SK-N-SH (cell line): ENCODE measurements around the gene IPO9. TPM values are rescaled to one million over a fixed set of nuclear protein-coding genes. Genes with fewer than 3 reads are reported as not detected.

Experiments used
- CTCF ChIA-PET: fragments of 300-600, 350-600 bp; formaldehyde crosslinking; extraction: SDS; loops from one replicate; lab custom pipeline; 2021; lab: Yijun Ruan, JAX
- POLR2A ChIA-PET: fragments of 350-600 bp; sonication (Branson Sonifier 250); formaldehyde crosslinking; extraction: SDS; loops from one replicate; lab custom pipeline; 2020; ENCODE audit warnings: antibody characterized with exemption, inconsistent platforms; lab: Yijun Ruan, JAX
- DNase-seq: peaks from one replicate; pipeline ENCODE4 v3.0.0; 2012
- H2AFZ ChIP-seq: fragments of 200-600 bp; sonication (generic); 2 replicates; pipeline ENCODE4 v1.8.1; 2016; ENCODE audit warnings: antibody characterized with exemption, mild to moderate bottlenecking, low read depth
- H3F3A ChIP-seq: fragments of 200-600 bp; sonication (generic); replicated peaks from 2 replicates; pipeline ENCODE3; 2016; ENCODE audit warnings: antibody characterized with exemption, mild to moderate bottlenecking; ENCODE audit not compliant: insufficient read depth
- H3K27ac ChIP-seq, 2 experiments: fragments of 200-500 bp in 1 of 2; fragments of 200-600 bp in 1 of 2; sonication (Bioruptor generic) in 1 of 2; sonication (generic), shearing (Covaris generic) in 1 of 2; 2 replicates each; pipeline versions ENCODE4 v1.5.1 to v1.6.1; 2014 to 2016; ENCODE audit warnings: low read depth in 2 of 2, inconsistent platforms in 1 of 2, low read length in 1 of 2, mild to moderate bottlenecking in 1 of 2, mixed read lengths in 1 of 2
- H3K27me3 ChIP-seq: fragments of 200-600 bp; sonication (generic), shearing (Covaris generic); 2 replicates; pipeline ENCODE4 v1.6.1; 2016; ENCODE audit warnings: mixed run types; ENCODE audit not compliant: insufficient read depth
- H3K36me3 ChIP-seq, 2 experiments: fragments of 200-500 bp in 1 of 2; fragments of 200-600 bp in 1 of 2; sonication (Bioruptor generic) in 1 of 2; sonication (generic) in 1 of 2; replicated peaks in 1 of 2; 2 replicates each; pipeline versions ENCODE3 to v1.5.1; 2014 to 2016; ENCODE audit warnings: low read length in 1 of 2, mild to moderate bottlenecking in 1 of 2; ENCODE audit not compliant: insufficient read depth in 2 of 2, control insufficient read depth in 1 of 2
- H3K4me1 ChIP-seq, 2 experiments: fragments of 200-500 bp in 1 of 2; fragments of 200-600 bp in 1 of 2; sonication (Bioruptor generic) in 1 of 2; sonication (generic), shearing (Covaris generic) in 1 of 2; 2 replicates each; pipeline versions ENCODE4 v1.5.1 to v1.6.1; 2014 to 2016; ENCODE audit warnings: low read depth in 1 of 2, low read length in 1 of 2, mixed run types in 1 of 2; ENCODE audit not compliant: insufficient read depth in 2 of 2, control insufficient read depth in 1 of 2
- H3K4me2 ChIP-seq: fragments of 200-600 bp; sonication (generic), shearing (Covaris generic); 2 replicates; pipeline ENCODE4 v1.6.1; 2017; ENCODE audit warnings: mixed run types
- H3K4me3 ChIP-seq, 2 experiments: fragments of 200-500 bp in 1 of 2; fragments of 200-600 bp in 1 of 2; sonication (Bioruptor generic) in 1 of 2; sonication (generic), shearing (Covaris generic) in 1 of 2; 2 replicates each; pipeline versions ENCODE4 v1.5.1 to v1.8.1; 2014 to 2016; ENCODE audit warnings: low read depth in 2 of 2, inconsistent platforms in 1 of 2, low read length in 1 of 2, mild to moderate bottlenecking in 1 of 2, mixed read lengths in 1 of 2, moderate library complexity in 1 of 2
- H3K79me2 ChIP-seq: fragments of 200-600 bp; sonication (generic); 2 replicates; pipeline ENCODE4 v1.8.1; 2017; ENCODE audit warnings: mild to moderate bottlenecking; ENCODE audit not compliant: insufficient read depth
- H3K9ac ChIP-seq: fragments of 200-600 bp; sonication (generic); 2 replicates; pipeline ENCODE4 v1.6.1; 2017; ENCODE audit warnings: mixed run types
- H3K9me2 ChIP-seq: fragments of 200-600 bp; sonication (generic); 2 replicates; pipeline ENCODE4 v1.6.1; 2017; ENCODE audit warnings: mixed run types
- H3K9me3 ChIP-seq: fragments of 200-600 bp; sonication (generic); 2 replicates; pipeline ENCODE4 v1.6.1; 2017; ENCODE audit warnings: mixed run types, mild to moderate bottlenecking, moderate library complexity
- H4K20me1 ChIP-seq: fragments of 200-600 bp; sonication (generic); 2 replicates; pipeline ENCODE4 v1.6.1; 2017; ENCODE audit warnings: mild to moderate bottlenecking, mixed run types; ENCODE audit not compliant: insufficient read depth
- CHD2 ChIP-seq: fragments of 150-350 bp; IDR thresholded peaks from 2 replicates; pipeline ENCODE4 v1.6.1; 2018; ENCODE audit warnings: low read length; ENCODE audit not compliant: partially characterized antibody
- CTCF ChIP-seq: fragments of 200-600 bp; sonication (generic); IDR thresholded peaks from 2 replicates; pipeline ENCODE4 v1.6.1; 2017; ENCODE audit warnings: antibody characterized with exemption, mild to moderate bottlenecking, moderate library complexity
- ELF1 ChIP-seq: IDR thresholded peaks from 2 replicates; pipeline ENCODE4 v1.4.0; 2012
- EP300 ChIP-seq, 2 experiments: IDR thresholded peaks; 2 replicates each; pipeline versions ENCODE4 v1.4.0 to v1.6.1; 2012; ENCODE audit warnings: borderline replicate concordance in 1 of 2, low read depth in 1 of 2, low read length in 1 of 2
- GATA2 ChIP-seq: sonication (generic); formaldehyde crosslinking; IDR thresholded peaks from 2 replicates; pipeline ENCODE4 v1.5.0; 2020; ENCODE audit warnings: mild to moderate bottlenecking, missing genetic modification reagents
- IRF3 ChIP-seq: fragments of 150-350 bp; IDR thresholded peaks from 2 replicates; pipeline ENCODE4 v1.6.1; 2016; ENCODE audit warnings: mild to moderate bottlenecking, low read depth, low read length
- JUND ChIP-seq: IDR thresholded peaks from 2 replicates; pipeline ENCODE4 v1.4.0; 2012
- MAX ChIP-seq: IDR thresholded peaks from 2 replicates; pipeline ENCODE4 v1.4.0; 2012; ENCODE audit warnings: low read depth
- MEF2A ChIP-seq: IDR thresholded peaks from 2 replicates; pipeline ENCODE4 v1.4.0; 2012; ENCODE audit warnings: low read depth, borderline replicate concordance
- MXI1 ChIP-seq: IDR thresholded peaks from 2 replicates; pipeline ENCODE4 v1.6.1; 2012; ENCODE audit warnings: mild to moderate bottlenecking, low read depth, low read length, improper control_type of control experiment
- NFIC ChIP-seq: IDR thresholded peaks from 2 replicates; pipeline ENCODE4 v1.4.0; 2012; ENCODE audit warnings: borderline replicate concordance
- POLR2AphosphoS5 ChIP-seq: IDR thresholded peaks from 2 replicates; pipeline ENCODE4 v1.6.1; 2012; ENCODE audit warnings: low read depth, low read length
- RAD21 ChIP-seq: IDR thresholded peaks from 2 replicates; pipeline ENCODE4 v1.6.1; 2012; ENCODE audit warnings: mild to moderate bottlenecking, low read length
- RFX5 ChIP-seq: IDR thresholded peaks from 2 replicates; pipeline ENCODE4 v1.6.1; 2012; ENCODE audit warnings: mild to moderate bottlenecking, improper control_type of control experiment, low read length
- TAF1 ChIP-seq: IDR thresholded peaks from 2 replicates; pipeline ENCODE4 v1.6.1; 2012; ENCODE audit warnings: low read depth, mild to moderate bottlenecking, low read length, moderate library complexity, borderline replicate concordance
- TEAD4 ChIP-seq: IDR thresholded peaks from 2 replicates; pipeline ENCODE4 v1.4.0; 2012; ENCODE audit warnings: mild to moderate bottlenecking, borderline replicate concordance; ENCODE audit not compliant: insufficient read depth
- USF2 ChIP-seq: fragments of 150-350 bp; IDR thresholded peaks from 2 replicates; pipeline ENCODE4 v1.6.1; 2017; ENCODE audit warnings: antibody characterized with exemption, low read length, low read depth, borderline replicate concordance
- ZBTB33 ChIP-seq: IDR thresholded peaks from 2 replicates; pipeline ENCODE4 v1.4.0; 2012; ENCODE audit warnings: low read depth, borderline replicate concordance
- WGBS: methylation state at CpG from one replicate; pipeline ENCODE4 v1.1.6; 2017; ENCODE audit warnings: low lambda C conversion rate; 5-methylcytosine and 5-hydroxymethylcytosine counted together
- polyA plus RNA-seq, 3 experiments: library from polyadenylated mRNA; depleted of rRNA; stranded (reverse); fragments of >200 nt; gene quantifications; 2 replicates each; pipeline ENCODE4 v1.2.3, GENCODE V29; 2012

Gene IPO9
- polyA plus RNA-seq, 1 of the 3 experiments (the other 2 are of a cell fraction) = 24.5 TPM

GRCh38 chr1:201783058-201783457 is 45.9 kb upstream of the IPO9 start:
- peaks cover 0 to 69% of the 10 kb centered on the region in 2 experiments for H3K4me1 ChIP-seq
- no peak overlapping the region for H3K4me3 ChIP-seq
- H3F3A ChIP-seq = peaks cover 57% of the 10 kb centered on the region
- peak overlapping the region in 1 of 2 experiments; percentile 99; a peak in 1 of 4 replicates for H3K27ac ChIP-seq
- no peak for DNase-seq
- POLR2A ChIA-PET = no interaction called here
- H4K20me1 ChIP-seq = no peaks in the 10 kb centered on the region
- peaks cover 63 to 78% of the 10 kb centered on the region in 2 experiments for H3K36me3 ChIP-seq
- H3K9ac ChIP-seq = no peak overlapping the region
- no peaks in the 10 kb centered on the region for H3K27me3 ChIP-seq
- 85% methylated on average over 2 of the region's 2 CpGs for WGBS
- H3K4me2 ChIP-seq = no peak overlapping the region
- TF ChIP-seq RAD21 (no peak), CTCF (no peak), NFIC (no peak), JUND (no peak)
- TF ChIP-seq, all 33 proteins: peak for 0
- H2AFZ ChIP-seq = no peak overlapping the region
- no peaks in the 10 kb centered on the region for H3K9me2 ChIP-seq
- peaks cover 93% of the 10 kb centered on the region for H3K79me2 ChIP-seq
- CTCF ChIA-PET = interaction anchor here (1.3 to 26.9 kb wide), 4 partner anchors 11 to 252 kb away, joined by 4 to 827 read pairs (median 28); no protein-coding TSS in a partner anchor
- H3K9me3 ChIP-seq = no peaks in the 10 kb centered on the region

- no peaks in the 10 kb centered on the region for H3K27me3 ChIP-seq
- no peaks in the 10 kb centered on the region for H4K20me1 ChIP-seq
- peaks cover 68 to 81% of the 10 kb centered on the region in 2 experiments for H3K36me3 ChIP-seq
- H3K27ac ChIP-seq = peak overlapping the region in 1 of 2 experiments; percentile 99; a peak in 1 of 4 replicates
- H3K4me3 ChIP-seq = no peak overlapping the region
- peaks cover 93% of the 10 kb centered on the region for H3K79me2 ChIP-seq
- no peaks in the 10 kb centered on the region for H3K9me3 ChIP-seq
- ChIA-PET POLR2A (no interaction called here), CTCF (interaction anchor here (1.3 to 26.9 kb wide), 5 partner anchors 10 to 303 kb away, joined by 3 to 827 read pairs (median 4); no protein-coding TSS in a partner anchor)
- H3K9me2 ChIP-seq = no peaks in the 10 kb centered on the region
- no peak for TF ChIP-seq EP300 (IDR thresholded peaks at IDR 0.05; ENCODE audit: borderline replicate concordance in 1 of 2, low read depth in 1 of 2, low read length in 1 of 2)
- TF ChIP-seq CTCF = no peak
- TF ChIP-seq MXI1 = no peak
- no peak for TF ChIP-seq MAX
- TF ChIP-seq USF2 = no peak
- TF ChIP-seq ELF1 = no peak
- TF ChIP-seq TAF1 = no peak
- TF ChIP-seq TEAD4 = no peak
- no peak for TF ChIP-seq ZBTB33
- no peak for TF ChIP-seq MEF2A
- TF ChIP-seq IRF3 = no peak
- no peak for TF ChIP-seq GATA2 (CRISPR knock-in tag)
- TF ChIP-seq NFIC = no peak
- no peak for TF ChIP-seq RFX5
- no peak for TF ChIP-seq POLR2AphosphoS5
- TF ChIP-seq CHD2 = no peak
- TF ChIP-seq JUND = no peak
- H2AFZ ChIP-seq = no peak overlapping the region
- WGBS = 97% methylated on average over 6 of the region's 6 CpGs
- H3K9ac ChIP-seq = no peak overlapping the region
- no peak for DNase-seq
- H3K4me2 ChIP-seq = no peak overlapping the region
- H3K4me1 ChIP-seq = peaks cover 0 to 64% of the 10 kb centered on the region in 2 experiments
- H3F3A ChIP-seq = peaks cover 58% of the 10 kb centered on the region
These were observed 45.4 kb upstream of the IPO9 start for GRCh38 chr1:201783572-201783971.
